SU-DHL-6 (cell line): ENCODE data around the gene MMP24OS.

Experiments
- CTCF ChIP-seq: fragments of 200-600 bp; sonication (generic); IDR thresholded peaks from one replicate; pipeline ENCODE4 v1.5.1; 2017; ENCODE audit warnings: antibody characterized with exemption, mild to moderate bottlenecking, low read length, moderate library complexity; ENCODE audit not compliant: insufficient read depth, poor library complexity, severe bottlenecking
- EZH2phosphoT487 ChIP-seq: fragments of 200-600 bp; sonication (generic), shearing (Covaris generic); conservative IDR thresholded peaks from 2 replicates; pipeline ENCODE4 v1.6.1; 2018; ENCODE audit warnings: mild to moderate bottlenecking, antibody characterized with exemption, low read length, moderate library complexity, mixed read lengths

DNA sequence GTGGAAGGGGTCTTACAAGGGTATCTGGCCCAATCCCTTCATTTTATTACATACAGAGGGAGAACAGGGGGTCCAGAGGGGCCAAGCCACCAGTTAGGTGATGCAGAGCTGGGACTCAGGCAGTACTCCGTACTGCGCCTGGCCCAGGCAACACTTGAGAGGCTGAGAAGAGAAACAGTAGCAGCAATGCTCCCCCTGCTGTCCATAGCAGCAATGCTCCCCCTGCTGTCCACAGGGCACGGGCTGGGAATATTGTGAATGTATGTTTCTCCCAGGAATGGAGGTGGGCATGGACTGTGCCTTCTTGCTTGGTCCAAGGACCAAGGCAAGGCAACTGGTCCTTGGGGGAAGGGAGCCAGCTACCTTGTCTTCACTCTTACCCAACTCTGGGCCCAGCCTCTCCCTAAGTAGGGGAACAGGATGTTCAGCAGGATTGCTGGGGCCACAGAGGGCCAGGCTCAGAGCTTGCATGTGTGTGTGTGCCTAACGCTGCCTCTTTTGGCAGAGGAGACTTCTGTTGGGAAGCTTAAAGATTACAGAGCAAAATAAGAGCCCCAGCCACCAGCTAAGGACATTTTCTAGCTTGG, 29.1 kb upstream of the MMP24OS start:
- peak; percentile 69 for TF ChIP-seq CTCF
- no peak for TF ChIP-seq EZH2phosphoT487
